ENCODE data around the gene PIK3C2G. TPM values are rescaled to one million over a fixed set of nuclear protein-coding genes. Genes with fewer than 3 reads are reported as not detected.

The PIK3C2G gene
- total RNA-seq, 3 donors from 2014 or later, result 0.23 to 0.43 (median 0.32) TPM

DNA sequence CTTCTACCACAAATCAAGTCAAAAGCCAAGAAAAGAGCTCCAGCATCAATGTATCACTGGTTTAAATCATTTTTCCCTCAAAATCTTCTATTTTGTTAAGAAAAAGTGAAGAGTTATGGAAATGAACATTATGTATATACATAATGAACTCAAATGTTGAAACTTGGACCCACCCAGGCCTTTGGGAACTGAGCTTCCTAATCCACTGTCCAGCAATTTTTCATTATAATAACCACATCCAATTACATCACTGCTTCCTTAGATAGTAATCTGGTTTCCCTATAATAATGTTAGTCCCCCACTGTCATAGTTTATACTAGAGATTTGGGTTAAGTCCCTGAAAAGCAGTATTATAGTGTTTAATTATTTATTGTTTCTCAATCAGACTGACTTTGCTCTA is 170.9 kb downstream of the PIK3C2G start:
- intact Hi-C loops (cut with DNase I, micrococcal nuclease), result no loop called here

DNA sequence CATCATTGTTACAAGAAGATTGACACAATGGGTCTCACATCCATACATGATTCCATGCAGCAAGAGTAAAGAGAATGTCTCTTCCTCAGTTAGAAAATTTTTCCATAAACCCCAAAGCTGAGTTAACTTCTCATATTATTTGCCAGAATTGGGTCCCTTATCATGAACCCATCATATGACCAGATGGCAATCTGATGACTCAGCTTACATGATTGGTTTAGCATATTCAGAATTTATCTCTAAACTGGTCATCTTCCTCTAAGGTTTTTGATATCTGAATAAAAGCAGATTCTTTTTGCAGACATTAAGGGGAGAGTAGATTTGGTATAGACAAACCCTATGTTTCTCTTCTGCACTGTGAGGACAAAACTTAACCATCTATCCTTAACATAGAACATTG is 174.9 kb downstream of the PIK3C2G start:
- ATAC-seq (no peak), DNase-seq (no peak)
- Histone ChIP-seq H3K4me3 (no peak overlapping the region), H3K36me3 (ENCODE audit: low read depth) (no peaks in the 10 kb centered on the region), H3K4me1 (ENCODE audit: low read depth) (no peaks in the 10 kb centered on the region), H3K9me3 (no peaks in the 10 kb centered on the region)
- intact Hi-C loops (cut with DNase I, micrococcal nuclease), result no loop called here
- TF ChIP-seq, protein P1, sequence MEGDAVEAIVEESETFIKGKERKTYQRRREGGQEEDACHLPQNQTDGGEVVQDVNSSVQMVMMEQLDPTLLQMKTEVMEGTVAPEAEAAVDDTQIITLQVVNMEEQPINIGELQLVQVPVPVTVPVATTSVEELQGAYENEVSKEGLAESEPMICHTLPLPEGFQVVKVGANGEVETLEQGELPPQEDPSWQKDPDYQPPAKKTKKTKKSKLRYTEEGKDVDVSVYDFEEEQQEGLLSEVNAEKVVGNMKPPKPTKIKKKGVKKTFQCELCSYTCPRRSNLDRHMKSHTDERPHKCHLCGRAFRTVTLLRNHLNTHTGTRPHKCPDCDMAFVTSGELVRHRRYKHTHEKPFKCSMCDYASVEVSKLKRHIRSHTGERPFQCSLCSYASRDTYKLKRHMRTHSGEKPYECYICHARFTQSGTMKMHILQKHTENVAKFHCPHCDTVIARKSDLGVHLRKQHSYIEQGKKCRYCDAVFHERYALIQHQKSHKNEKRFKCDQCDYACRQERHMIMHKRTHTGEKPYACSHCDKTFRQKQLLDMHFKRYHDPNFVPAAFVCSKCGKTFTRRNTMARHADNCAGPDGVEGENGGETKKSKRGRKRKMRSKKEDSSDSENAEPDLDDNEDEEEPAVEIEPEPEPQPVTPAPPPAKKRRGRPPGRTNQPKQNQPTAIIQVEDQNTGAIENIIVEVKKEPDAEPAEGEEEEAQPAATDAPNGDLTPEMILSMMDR (IDR thresholded peaks at IDR 0.05), result no peak

More for the DNA sequence above, 170.9 kb downstream of the PIK3C2G start:
- Histone ChIP-seq H3K9me3 (no peaks in the 10 kb centered on the region), H3K4me3 (no peak overlapping the region), H3K36me3 (ENCODE audit: low read depth) (no peaks in the 10 kb centered on the region), H3K4me1 (ENCODE audit: low read depth) (no peaks in the 10 kb centered on the region)
- TF ChIP-seq, protein P1 (IDR thresholded peaks at IDR 0.05), result no peak
- ATAC-seq (no peak), DNase-seq (no peak)

- Histone ChIP-seq H3K36me3 (ENCODE audit: low read depth) (no peaks in the 10 kb centered on the region), H3K4me3 (no peak overlapping the region), H3K4me1 (ENCODE audit: low read depth) (no peaks in the 10 kb centered on the region), H3K9me3 (no peaks in the 10 kb centered on the region)
- intact Hi-C loops (cut with DNase I, micrococcal nuclease), result no loop called here
- ATAC-seq, result no peak
- DNase-seq, result no peak
- TF ChIP-seq, protein P1 (IDR thresholded peaks at IDR 0.05), result no peak
These were observed 178.2 kb downstream of the PIK3C2G start for GRCh38 chr12:18439541-18439940.

GRCh38 chr12:18443768-18444437 is 182.6 kb downstream of the PIK3C2G start:
- TF ChIP-seq, protein P1 (IDR thresholded peaks at IDR 0.05), result no peak
- ATAC-seq (no peak), DNase-seq (no peak)
- no peaks in the 10 kb centered on the region for H3K36me3 ChIP-seq (ENCODE audit: low read depth)
- no peak overlapping the region for H3K4me3 ChIP-seq
- no peaks in the 10 kb centered on the region for H3K9me3 ChIP-seq
- H3K4me1 ChIP-seq (ENCODE audit: low read depth), result no peaks in the 10 kb centered on the region
- intact Hi-C loops (cut with DNase I, micrococcal nuclease), result no loop called here

GRCh38 chr12:18446061-18446644 is 184.8 kb downstream of the PIK3C2G start:
- ATAC-seq, result no peak
- intact Hi-C loops (cut with DNase I, micrococcal nuclease), result no loop called here
- no peaks in the 10 kb centered on the region for H3K9me3 ChIP-seq

More at GRCh38 chr12:18446061-18446644, 184.8 kb downstream of the PIK3C2G start:
- H3K36me3 ChIP-seq (ENCODE audit: low read depth), result no peaks in the 10 kb centered on the region
- DNase-seq, result no peak
- H3K4me1 ChIP-seq (ENCODE audit: low read depth), result no peaks in the 10 kb centered on the region
- H3K4me3 ChIP-seq, result no peak overlapping the region
- TF ChIP-seq, protein P1 (IDR thresholded peaks at IDR 0.05), result no peak

Measured in mucosa of descending colon (tissue), 3 donors.